ENCODE results near the gene GPR108.

DNA sequence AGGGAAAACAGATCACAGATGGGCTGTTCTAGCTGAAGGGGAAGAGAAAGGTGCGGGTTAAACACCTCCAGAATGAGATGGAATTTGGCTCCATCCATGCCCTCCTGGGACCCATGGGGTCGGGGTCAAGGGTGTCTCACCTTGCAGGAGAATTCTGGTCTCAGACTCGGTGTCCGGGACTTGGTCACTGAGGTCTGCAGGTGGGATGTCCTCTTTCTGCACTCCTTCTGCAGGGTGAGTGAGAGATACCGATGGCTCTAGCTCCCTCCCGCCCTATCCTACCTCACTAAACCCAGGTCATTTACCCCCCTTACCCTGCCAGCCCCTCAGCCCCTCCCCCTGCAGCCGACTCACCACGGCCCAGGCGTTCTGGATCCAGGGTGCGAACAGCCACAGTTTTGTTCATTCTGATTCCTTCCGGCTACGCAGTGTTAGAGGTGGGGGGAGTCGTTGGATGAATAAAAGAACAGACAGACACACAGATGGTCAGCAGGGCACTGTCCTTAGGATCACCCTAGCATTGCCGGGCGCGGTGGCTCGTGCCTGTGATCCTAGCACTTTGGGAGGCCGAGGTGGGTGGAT is 41.0 kb downstream of the GPR108 start:
- TF ChIP-seq CTCF (IDR thresholded peaks at IDR 0.05) (no peak), POLR2A (IDR thresholded peaks at IDR 0.05) (no peak)
